ENCODE data around the gene BLMH. TPM values are rescaled to one million over a fixed set of nuclear protein-coding genes. Genes with fewer than 3 reads are reported as not detected.

The BLMH gene
- total and polyA plus RNA-seq, 2 donors (not counting 3 experiments of a cell fraction or from before 2014, with no cell fraction given), result 24.6 to 65.8 TPM

GRCh38 chr17:30229012-30229411, 62.7 kb downstream of the BLMH start:
- no peaks in the 10 kb centered on the region for H3K36me3 ChIP-seq (ENCODE audit: control insufficient read depth in 2 of 2, extremely low read depth in 1 of 2, insufficient read depth in 2 of 2, low read length in 2 of 2)
- H3K4me3 ChIP-seq (replicated peaks in 1 of 3; ENCODE audit: insufficient read depth in 1 of 3, low read depth in 1 of 3, low read length in 3 of 3), result no peak overlapping the region
- no peak overlapping the region for H3K9ac ChIP-seq (replicated peaks; ENCODE audit: extremely low read depth, insufficient read depth, low read length)
- no peaks in the 10 kb centered on the region for H4K20me1 ChIP-seq (replicated peaks; ENCODE audit: control insufficient read depth, extremely low read depth, insufficient read depth, low read length)
- no peaks in the 10 kb centered on the region for H3K4me1 ChIP-seq (ENCODE audit: control insufficient read depth, extremely low read depth, insufficient read depth, low read length)
- ChIA-PET CTCF (interaction anchor here (1.0 to 1.5 kb wide), 3 partner anchors 9 to 136 kb away, joined by 3 to 5 read pairs (median 4); no protein-coding TSS in a partner anchor), POLR2A (no interaction called here)
- DNase-seq (ENCODE audit: low read depth, low spot score) (no peak), FAIRE-seq (no peak)
- TF ChIP-seq POLR2AphosphoS5 (IDR thresholded peaks at IDR 0.05; ENCODE audit: insufficient read depth, low read depth, low read length), result no peak
- no peak for TF ChIP-seq CTCF (IDR thresholded peaks at IDR 0.05; ENCODE audit: extremely low read depth in 1 of 2, insufficient read depth in 1 of 2, low read depth in 1 of 2, low read length in 2 of 2)
- TF ChIP-seq FOS (IDR thresholded peaks at IDR 0.05; ENCODE audit: borderline replicate concordance, insufficient read depth, low read length), result no peak
- no peak for TF ChIP-seq MYC (IDR thresholded peaks at IDR 0.05; ENCODE audit: low read depth, low read length)
- TF ChIP-seq GATA2 (IDR thresholded peaks at IDR 0.05; ENCODE audit: insufficient read depth, insufficient read length, low read depth, low read length), result no peak
- TF ChIP-seq POLR2A (IDR thresholded peaks at IDR 0.05; ENCODE audit: low read depth, low read length), result no peak
- no peak for TF ChIP-seq JUN (IDR thresholded peaks at IDR 0.05; ENCODE audit: borderline replicate concordance, insufficient read depth, insufficient read length, low read depth)
- TF ChIP-seq MAX (IDR thresholded peaks at IDR 0.05; ENCODE audit: insufficient read depth, insufficient read length), result no peak
- no peak for TF ChIP-seq EZH2 (IDR thresholded peaks at IDR 0.05; ENCODE audit: borderline replicate concordance, low read depth, low read length, severe bottlenecking)
- no peak overlapping the region for H2AFZ ChIP-seq (ENCODE audit: low read depth, low read length)
- no peak overlapping the region for H3K27ac ChIP-seq (ENCODE audit: insufficient read depth, low read depth, low read length)
- H3K79me2 ChIP-seq (ENCODE audit: control insufficient read depth, insufficient read depth, low read length), result no peaks in the 10 kb centered on the region
- H3K9me1 ChIP-seq (replicated peaks; ENCODE audit: control insufficient read depth, extremely low read depth, insufficient read depth, low read length), result no peaks in the 10 kb centered on the region
- no peak overlapping the region for H3K4me2 ChIP-seq (ENCODE audit: insufficient read depth, low read length)
- no TSS peak for BruUV-seq (replicated peaks)
- no peaks in the 10 kb centered on the region for H3K9me3 ChIP-seq (replicated peaks; ENCODE audit: control insufficient read depth, insufficient read depth, low read length)
- H3K27me3 ChIP-seq (ENCODE audit: control insufficient read depth in 2 of 2, insufficient read depth in 2 of 2, low read length in 2 of 2), result peaks cover 17 to 36% of the 10 kb centered on the region in 2 experiments
- dilution Hi-C loops (cut with MboI; ENCODE audit: extremely low pct_ligation_motif_present, low sequenced_read_pairs), result no loop called here
- intact Hi-C loops (cut with micrococcal nuclease), result no loop called here

All from endothelial cell of umbilical vein (primary cell).